ENCODE results near the gene TIGD4. TPM values are rescaled to one million over a fixed set of nuclear protein-coding genes. Genes with fewer than 3 reads are reported as not detected.

The TIGD4 gene
- total and polyA plus RNA-seq, 2 experiments from 2014 or later = 1.6 to 1.7 TPM

DNA sequence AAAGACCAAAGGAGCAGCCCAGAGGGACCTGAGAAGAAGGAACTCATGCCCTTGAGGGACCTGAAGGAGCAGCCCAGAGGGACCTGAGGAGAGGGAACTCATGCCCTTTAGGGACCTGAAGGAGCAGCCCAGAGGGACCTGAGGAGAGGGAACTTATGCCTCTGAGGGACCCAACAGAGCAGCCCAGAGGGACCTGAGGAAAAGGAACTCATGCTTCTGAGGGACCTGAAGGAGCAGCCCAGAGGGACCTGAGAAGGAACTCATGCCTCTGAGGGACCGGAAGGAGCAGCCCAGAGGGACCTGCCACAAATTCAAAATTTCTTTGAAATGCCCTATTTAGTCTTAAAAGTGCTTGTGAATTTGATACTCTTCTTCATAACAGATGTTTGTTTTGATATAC, 51.2 kb downstream of the TIGD4 start (continued):
- no peak for TF ChIP-seq STAT1 (IDR thresholded peaks at IDR 0.05; ENCODE audit: unreplicated experiment)
- TF ChIP-seq POLR2AphosphoS5 (IDR thresholded peaks at IDR 0.05; ENCODE audit: low read depth) = no peak
- TF ChIP-seq CREB1 (CRISPR knock-in tag; IDR thresholded peaks at IDR 0.05; ENCODE audit: low read depth) = no peak

DNA sequence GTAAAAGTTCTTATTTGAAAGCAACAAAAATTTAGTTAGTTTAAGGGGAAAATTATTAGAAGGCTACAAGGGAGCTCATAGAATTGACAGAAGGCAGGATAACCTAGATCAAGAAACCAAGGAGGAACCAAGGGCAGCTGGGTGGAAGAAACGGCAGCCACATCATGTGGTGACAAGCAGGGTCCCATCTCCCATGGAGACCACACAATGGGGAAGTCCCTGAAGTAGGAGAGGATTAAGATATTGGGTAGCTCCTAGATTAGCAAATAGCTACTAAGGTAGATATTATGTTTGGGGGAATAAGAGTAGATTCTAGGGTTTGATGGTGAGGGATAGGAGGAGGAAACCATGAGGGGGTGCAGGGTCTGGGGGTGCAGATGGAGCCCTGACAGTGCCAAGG, 51.7 kb downstream of the TIGD4 start:
- DNase-seq (ENCODE audit: low spot score) (no peak), ATAC-seq (no peak)
- no peaks in the 10 kb centered on the region; the same call in 1 of the 2 replicates for H3K9me2 ChIP-seq (ENCODE audit: insufficient read depth)
- TF ChIP-seq EZH2 (IDR thresholded peaks at IDR 0.05; ENCODE audit: low read depth, unreplicated experiment) = no peak
- TF ChIP-seq, protein P1, sequence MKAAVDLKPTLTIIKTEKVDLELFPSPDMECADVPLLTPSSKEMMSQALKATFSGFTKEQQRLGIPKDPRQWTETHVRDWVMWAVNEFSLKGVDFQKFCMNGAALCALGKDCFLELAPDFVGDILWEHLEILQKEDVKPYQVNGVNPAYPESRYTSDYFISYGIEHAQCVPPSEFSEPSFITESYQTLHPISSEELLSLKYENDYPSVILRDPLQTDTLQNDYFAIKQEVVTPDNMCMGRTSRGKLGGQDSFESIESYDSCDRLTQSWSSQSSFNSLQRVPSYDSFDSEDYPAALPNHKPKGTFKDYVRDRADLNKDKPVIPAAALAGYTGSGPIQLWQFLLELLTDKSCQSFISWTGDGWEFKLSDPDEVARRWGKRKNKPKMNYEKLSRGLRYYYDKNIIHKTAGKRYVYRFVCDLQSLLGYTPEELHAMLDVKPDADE (IDR thresholded peaks at IDR 0.05) = no peak
- no peak overlapping the region for H3K4me3 ChIP-seq
- H3K27me3 ChIP-seq (ENCODE audit: insufficient read depth) = no peaks in the 10 kb centered on the region
- H3K27me3 Mint-ChIP-seq (ENCODE audit: insufficient read depth, low read depth, poor library complexity) = peaks cover 6% of the 10 kb centered on the region
- H4K20me1 ChIP-seq (replicated peaks; ENCODE audit: insufficient read depth) = no peaks in the 10 kb centered on the region
- no peaks in the 10 kb centered on the region for H3K79me2 ChIP-seq (replicated peaks; ENCODE audit: insufficient read depth)
- no peak overlapping the region for H2AFZ ChIP-seq
- H3K27ac Mint-ChIP-seq = no peak overlapping the region
- H3K4me1 Mint-ChIP-seq = no peaks in the 10 kb centered on the region
- no peak overlapping the region for H3K27ac ChIP-seq (ENCODE audit: low read depth)
- H3F3A ChIP-seq (replicated peaks; ENCODE audit: low read depth) = no peaks in the 10 kb centered on the region
- no peaks in the 10 kb centered on the region for H3K36me3 ChIP-seq (ENCODE audit: insufficient read depth)
- H3K4me1 ChIP-seq (ENCODE audit: insufficient read depth) = no peaks in the 10 kb centered on the region
- no peaks in the 10 kb centered on the region for H3K36me3 Mint-ChIP-seq (ENCODE audit: low read depth)
- H3K4me2 ChIP-seq = no peak overlapping the region
- H3K9me3 Mint-ChIP-seq = no peaks in the 10 kb centered on the region
- no peak overlapping the region for H3K4me3 Mint-ChIP-seq

DNA sequence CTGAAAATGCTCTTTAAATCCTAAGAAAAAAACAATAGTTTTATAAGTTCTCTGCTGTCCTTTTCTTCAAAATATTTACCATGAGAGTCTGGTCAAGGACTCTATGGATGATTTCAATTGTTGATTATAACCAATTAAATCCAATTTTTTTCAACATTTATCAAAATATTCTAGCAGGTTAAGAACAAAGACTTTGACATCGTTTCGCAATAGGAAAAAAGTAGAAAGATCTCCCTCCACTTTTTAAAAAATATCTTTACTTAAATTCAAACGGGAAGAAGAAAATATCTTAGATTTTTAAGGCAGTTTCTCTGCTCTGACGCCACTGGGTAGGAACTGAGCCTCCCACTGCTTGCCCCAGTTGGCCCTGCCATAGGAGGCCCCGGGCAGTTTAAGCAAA, 55.0 kb downstream of the TIGD4 start:
- H3K9me3 Mint-ChIP-seq = no peaks in the 10 kb centered on the region
- no peaks in the 10 kb centered on the region; the same call in 1 of the 2 replicates for H3K9me2 ChIP-seq (ENCODE audit: insufficient read depth)

More for the DNA sequence above, 55.0 kb downstream of the TIGD4 start:
- Histone ChIP-seq H3K36me3 (ENCODE audit: insufficient read depth) (no peaks in the 10 kb centered on the region), H3F3A (replicated peaks; ENCODE audit: low read depth) (no peaks in the 10 kb centered on the region), H3K4me1 (ENCODE audit: insufficient read depth) (no peaks in the 10 kb centered on the region; the same call in 1 of the 2 replicates), H3K79me2 (replicated peaks; ENCODE audit: insufficient read depth) (no peaks in the 10 kb centered on the region), H3K4me2 (no peak overlapping the region), H3K27me3 (ENCODE audit: insufficient read depth) (no peaks in the 10 kb centered on the region), H2AFZ (no peak overlapping the region), H3K4me3 (no peak overlapping the region), H3K27ac (ENCODE audit: low read depth) (no peak overlapping the region), H4K20me1 (replicated peaks; ENCODE audit: insufficient read depth) (no peaks in the 10 kb centered on the region)
- TF ChIP-seq, protein P2, sequence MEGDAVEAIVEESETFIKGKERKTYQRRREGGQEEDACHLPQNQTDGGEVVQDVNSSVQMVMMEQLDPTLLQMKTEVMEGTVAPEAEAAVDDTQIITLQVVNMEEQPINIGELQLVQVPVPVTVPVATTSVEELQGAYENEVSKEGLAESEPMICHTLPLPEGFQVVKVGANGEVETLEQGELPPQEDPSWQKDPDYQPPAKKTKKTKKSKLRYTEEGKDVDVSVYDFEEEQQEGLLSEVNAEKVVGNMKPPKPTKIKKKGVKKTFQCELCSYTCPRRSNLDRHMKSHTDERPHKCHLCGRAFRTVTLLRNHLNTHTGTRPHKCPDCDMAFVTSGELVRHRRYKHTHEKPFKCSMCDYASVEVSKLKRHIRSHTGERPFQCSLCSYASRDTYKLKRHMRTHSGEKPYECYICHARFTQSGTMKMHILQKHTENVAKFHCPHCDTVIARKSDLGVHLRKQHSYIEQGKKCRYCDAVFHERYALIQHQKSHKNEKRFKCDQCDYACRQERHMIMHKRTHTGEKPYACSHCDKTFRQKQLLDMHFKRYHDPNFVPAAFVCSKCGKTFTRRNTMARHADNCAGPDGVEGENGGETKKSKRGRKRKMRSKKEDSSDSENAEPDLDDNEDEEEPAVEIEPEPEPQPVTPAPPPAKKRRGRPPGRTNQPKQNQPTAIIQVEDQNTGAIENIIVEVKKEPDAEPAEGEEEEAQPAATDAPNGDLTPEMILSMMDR (conservative IDR thresholded peaks at IDR 0.05; ENCODE audit: low read depth in 2 of 2) = no peak
- no peak for TF ChIP-seq ZNF331 (CRISPR knock-in tag; IDR thresholded peaks at IDR 0.05; ENCODE audit: low read depth)
- TF ChIP-seq, protein P1 (IDR thresholded peaks at IDR 0.05) = no peak
- DNase-seq (ENCODE audit: low spot score) (no peak), ATAC-seq (no peak)
- Mint-ChIP-seq H3K27ac (no peak overlapping the region), H3K36me3 (ENCODE audit: low read depth) (no peaks in the 10 kb centered on the region), H3K4me3 (no peak overlapping the region), H3K4me1 (peaks cover 9% of the 10 kb centered on the region; the same call in 2 of the 3 replicates), H3K27me3 (ENCODE audit: insufficient read depth, low read depth, poor library complexity) (peaks cover 9% of the 10 kb centered on the region)

Measured in GM23338 (cell line).